ENCODE results near the gene NUDT6.
"Not testable (repeated sequence)": the region's sequence is repeated elsewhere in the genome, so short reads cannot be mapped to it uniquely, and the experiment has no call there.

The NUDT6 gene

GRCh38 chr4:122845760-122846159 is 76.6 kb downstream of the NUDT6 start:
- no peak overlapping the region for H3K9ac ChIP-seq (ENCODE audit: low read depth, low read length)
- no peaks in the 10 kb centered on the region for H3K9me3 ChIP-seq (ENCODE audit: control insufficient read depth, insufficient read depth, low read length)
- H3K27me3 ChIP-seq (ENCODE audit: control insufficient read depth, insufficient read depth, low read length): no peaks in the 10 kb centered on the region
- H3K36me3 ChIP-seq (ENCODE audit: control insufficient read depth, insufficient read depth, low read length): no peaks in the 10 kb centered on the region
- no peak overlapping the region for H3K4me3 ChIP-seq (ENCODE audit: low read depth, low read length)
- H3K4me1 ChIP-seq (ENCODE audit: control insufficient read depth, insufficient read depth, low read length): peaks cover 45% of the 10 kb centered on the region

- no peak overlapping the region for H3K9ac ChIP-seq (ENCODE audit: low read depth, low read length)
- no peak overlapping the region for H3K4me3 ChIP-seq (ENCODE audit: low read depth, low read length)
- no peaks in the 10 kb centered on the region for H3K27me3 ChIP-seq (ENCODE audit: control insufficient read depth, insufficient read depth, low read length)
- no peaks in the 10 kb centered on the region for H3K36me3 ChIP-seq (ENCODE audit: control insufficient read depth, insufficient read depth, low read length)
- peaks cover 45% of the 10 kb centered on the region for H3K4me1 ChIP-seq (ENCODE audit: control insufficient read depth, insufficient read depth, low read length)
- H3K9me3 ChIP-seq (ENCODE audit: control insufficient read depth, insufficient read depth, low read length): no peaks in the 10 kb centered on the region
Measured at GRCh38 chr4:122845066-122845465, 77.3 kb downstream of the NUDT6 start.

- peaks cover 46% of the 10 kb centered on the region for H3K4me1 ChIP-seq (ENCODE audit: control insufficient read depth, insufficient read depth, low read length)
- H3K9ac ChIP-seq (ENCODE audit: low read depth, low read length); H3K27me3 ChIP-seq (ENCODE audit: control insufficient read depth, insufficient read depth, low read length); H3K9me3 ChIP-seq (ENCODE audit: control insufficient read depth, insufficient read depth, low read length); H3K36me3 ChIP-seq (ENCODE audit: control insufficient read depth, insufficient read depth, low read length); H3K4me3 ChIP-seq (ENCODE audit: low read depth, low read length): not testable (repeated sequence)
Measured at GRCh38 chr4:122844391-122844790, 78.0 kb downstream of the NUDT6 start.

GRCh38 chr4:122842984-122843531 is 79.3 kb downstream of the NUDT6 start:
- H3K9me3 ChIP-seq (ENCODE audit: control insufficient read depth, insufficient read depth, low read length): no peaks in the 10 kb centered on the region
- H3K27me3 ChIP-seq (ENCODE audit: control insufficient read depth, insufficient read depth, low read length): no peaks in the 10 kb centered on the region
- H3K9ac ChIP-seq (ENCODE audit: low read depth, low read length): no peak overlapping the region
- peaks cover 3% of the 10 kb centered on the region for H3K36me3 ChIP-seq (ENCODE audit: control insufficient read depth, insufficient read depth, low read length)
- H3K4me3 ChIP-seq (ENCODE audit: low read depth, low read length): no peak overlapping the region
- peaks cover 43% of the 10 kb centered on the region for H3K4me1 ChIP-seq (ENCODE audit: control insufficient read depth, insufficient read depth, low read length)

Measured in iPS-15b (cell line).